GM12872 (cell line): ENCODE data around the gene MOG.

Experiments
- TF ChIP-seq, protein P1 (sequence below): IDR thresholded peaks from 3 replicates; pipeline ENCODE4 v1.5.1; 2011; ENCODE audit warnings: low read depth, mild to moderate bottlenecking, low read length, moderate library complexity; ENCODE audit not compliant: insufficient read depth

The MOG gene

DNA sequence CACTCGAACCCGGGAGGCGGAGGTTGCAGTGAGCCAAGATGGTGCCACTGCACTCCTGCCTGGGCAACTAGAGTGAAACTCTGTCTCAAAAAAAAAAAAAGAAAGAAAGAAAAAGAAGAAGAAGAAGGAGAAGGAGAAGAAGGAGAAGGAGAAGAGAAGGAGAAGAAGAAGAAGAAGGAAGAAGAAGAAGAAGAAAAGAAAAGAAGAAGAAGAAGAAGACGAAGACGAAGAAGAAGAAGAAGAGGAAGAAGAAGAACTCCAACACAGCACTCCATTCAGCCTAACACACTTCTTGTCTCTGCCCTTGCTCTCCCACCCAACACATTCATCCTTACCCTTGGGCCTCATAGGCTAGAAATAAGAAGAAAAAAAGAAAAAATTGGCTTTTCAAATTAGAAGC lies 17.1 kb downstream of the MOG start:
- TF ChIP-seq, protein P1, sequence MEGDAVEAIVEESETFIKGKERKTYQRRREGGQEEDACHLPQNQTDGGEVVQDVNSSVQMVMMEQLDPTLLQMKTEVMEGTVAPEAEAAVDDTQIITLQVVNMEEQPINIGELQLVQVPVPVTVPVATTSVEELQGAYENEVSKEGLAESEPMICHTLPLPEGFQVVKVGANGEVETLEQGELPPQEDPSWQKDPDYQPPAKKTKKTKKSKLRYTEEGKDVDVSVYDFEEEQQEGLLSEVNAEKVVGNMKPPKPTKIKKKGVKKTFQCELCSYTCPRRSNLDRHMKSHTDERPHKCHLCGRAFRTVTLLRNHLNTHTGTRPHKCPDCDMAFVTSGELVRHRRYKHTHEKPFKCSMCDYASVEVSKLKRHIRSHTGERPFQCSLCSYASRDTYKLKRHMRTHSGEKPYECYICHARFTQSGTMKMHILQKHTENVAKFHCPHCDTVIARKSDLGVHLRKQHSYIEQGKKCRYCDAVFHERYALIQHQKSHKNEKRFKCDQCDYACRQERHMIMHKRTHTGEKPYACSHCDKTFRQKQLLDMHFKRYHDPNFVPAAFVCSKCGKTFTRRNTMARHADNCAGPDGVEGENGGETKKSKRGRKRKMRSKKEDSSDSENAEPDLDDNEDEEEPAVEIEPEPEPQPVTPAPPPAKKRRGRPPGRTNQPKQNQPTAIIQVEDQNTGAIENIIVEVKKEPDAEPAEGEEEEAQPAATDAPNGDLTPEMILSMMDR = no peak

DNA sequence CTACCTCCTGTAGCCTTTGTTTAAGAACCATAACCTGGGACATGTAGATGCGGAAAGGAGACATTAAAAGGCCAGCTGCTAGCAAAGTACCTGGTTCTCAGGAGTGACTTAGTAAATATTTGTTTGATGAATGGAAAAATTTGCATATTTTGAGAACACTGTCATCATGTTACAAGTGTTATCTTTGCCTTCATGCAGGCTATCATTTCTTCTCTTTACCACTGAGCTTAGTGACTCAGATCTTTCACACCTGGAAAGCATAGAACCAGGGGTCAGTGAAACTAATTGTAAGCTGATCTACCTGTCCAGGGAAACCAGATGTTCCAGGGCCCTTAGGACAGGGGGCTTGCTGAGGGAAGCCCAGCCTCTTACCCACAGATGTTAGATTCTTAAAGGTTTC lies 18.7 kb downstream of the MOG start:
- TF ChIP-seq, protein P1 = no peak

DNA sequence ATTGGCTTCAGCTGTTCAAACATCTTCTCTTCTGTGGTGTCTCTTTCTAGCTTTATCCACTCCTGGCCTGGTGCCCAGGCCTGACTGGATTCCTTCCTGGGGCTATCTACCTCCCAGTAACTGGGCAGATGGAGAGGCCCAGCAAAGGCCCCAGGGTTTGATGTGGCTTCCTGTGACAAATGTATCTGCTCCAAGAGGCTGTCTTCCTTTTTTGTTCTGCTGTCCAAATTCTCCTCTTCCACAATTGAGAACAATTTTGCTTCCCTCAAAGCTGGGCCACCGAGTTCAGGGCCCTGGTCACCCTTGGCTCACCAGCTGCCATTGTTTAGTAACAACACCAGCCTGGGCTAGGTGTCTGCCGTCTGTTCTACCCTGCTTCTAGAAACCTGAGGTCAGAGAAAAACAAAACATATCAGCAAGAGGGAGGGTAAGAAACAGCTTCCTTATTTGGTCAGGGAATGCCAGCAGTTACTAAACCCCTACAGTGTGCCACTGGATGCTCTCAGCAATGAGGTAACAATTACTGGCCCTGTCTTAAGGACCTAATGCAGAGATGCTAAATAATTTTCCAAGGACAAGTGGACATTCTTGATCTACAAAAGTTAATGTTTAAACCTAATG lies 20.2 kb downstream of the MOG start:
- TF ChIP-seq, protein P1 = no peak

DNA sequence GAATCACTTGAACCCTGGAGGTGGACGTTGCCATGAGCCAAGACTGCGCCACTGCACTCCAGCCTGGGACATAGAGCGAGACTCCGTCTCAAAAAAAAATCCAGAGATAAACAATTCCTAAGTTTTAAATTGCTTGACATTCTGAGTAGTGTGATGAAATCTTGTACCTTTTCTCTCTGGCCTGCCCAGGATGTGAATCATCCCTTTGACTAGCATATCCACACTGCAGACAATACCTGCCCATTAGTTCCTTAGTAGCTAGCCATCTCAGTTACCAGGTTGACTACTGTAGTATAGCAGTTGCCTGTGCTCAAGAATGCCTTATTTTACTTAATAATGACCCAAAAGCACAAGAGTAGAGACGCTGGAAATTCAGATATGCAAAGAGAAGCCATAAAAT lies 21.2 kb downstream of the MOG start:
- TF ChIP-seq, protein P1 = no peak

DNA sequence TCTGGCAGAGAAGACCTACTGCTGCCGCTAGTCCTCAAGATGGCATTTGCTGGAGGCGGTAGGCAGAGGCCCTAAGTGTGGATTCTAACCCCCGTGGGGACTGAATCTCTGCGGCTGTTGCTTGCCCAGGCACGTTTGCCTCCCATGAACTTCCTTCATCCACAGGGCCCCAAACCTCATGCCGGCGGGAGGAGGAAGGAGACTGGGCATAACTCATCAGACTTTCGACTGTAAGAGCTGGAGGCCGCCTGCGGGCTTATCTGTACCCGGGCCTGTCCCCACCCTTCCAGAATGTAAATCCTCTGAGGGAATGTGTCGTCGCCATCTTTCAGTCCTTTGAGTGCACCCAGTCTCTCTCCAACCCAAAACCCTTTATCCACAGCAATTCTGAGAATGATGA lies 23.1 kb downstream of the MOG start:
- TF ChIP-seq, protein P1 = no peak

DNA sequence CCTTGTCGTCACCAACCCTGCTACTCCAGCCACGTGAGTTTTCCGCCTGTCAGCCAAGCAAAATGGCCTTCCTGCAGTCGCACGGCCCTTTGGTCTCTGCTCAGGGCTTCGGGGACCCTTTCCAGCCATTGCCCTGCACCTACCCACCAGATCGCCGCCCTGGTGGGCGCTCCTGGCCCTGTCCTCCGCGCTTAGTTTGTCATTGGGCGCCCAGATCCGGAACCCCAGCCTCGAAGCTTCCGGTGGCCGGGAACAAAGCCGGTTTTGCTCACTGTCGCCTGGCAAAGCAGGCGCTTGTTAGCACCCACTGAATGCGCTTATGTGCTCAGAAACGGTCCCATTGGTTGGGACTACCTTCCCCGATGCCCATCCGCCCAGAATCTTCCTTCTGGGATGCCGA lies 23.5 kb downstream of the MOG start:
- TF ChIP-seq, protein P1 = no peak

DNA sequence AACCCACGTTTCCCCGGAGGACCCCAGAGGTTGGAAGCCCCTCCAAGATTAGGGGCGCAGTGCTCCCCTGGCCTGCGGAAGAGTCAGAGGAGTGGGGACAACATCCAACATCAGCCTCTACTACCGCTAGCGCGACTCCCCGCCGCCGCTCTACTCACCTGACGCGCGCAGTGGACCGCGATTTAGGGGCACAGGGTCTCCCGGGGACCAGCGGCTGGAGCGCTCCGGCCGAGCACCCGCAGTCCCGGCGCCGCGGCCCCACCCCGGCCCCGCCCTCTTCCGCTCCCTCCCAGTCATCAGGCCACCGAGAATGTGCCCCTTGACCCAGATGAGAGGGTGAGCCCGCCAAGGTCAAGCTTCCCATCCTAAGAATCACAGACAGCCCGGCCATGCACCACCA lies 24.0 kb downstream of the MOG start, which contains the start of gene ZFP57:
Gene ZFP57, minus strand, starts transcription at position 249 of the 400 bp plus-strand sequence. CDS start 4,149 bp downstream, outside the sequence.
- TF ChIP-seq, protein P1 = no peak

DNA sequence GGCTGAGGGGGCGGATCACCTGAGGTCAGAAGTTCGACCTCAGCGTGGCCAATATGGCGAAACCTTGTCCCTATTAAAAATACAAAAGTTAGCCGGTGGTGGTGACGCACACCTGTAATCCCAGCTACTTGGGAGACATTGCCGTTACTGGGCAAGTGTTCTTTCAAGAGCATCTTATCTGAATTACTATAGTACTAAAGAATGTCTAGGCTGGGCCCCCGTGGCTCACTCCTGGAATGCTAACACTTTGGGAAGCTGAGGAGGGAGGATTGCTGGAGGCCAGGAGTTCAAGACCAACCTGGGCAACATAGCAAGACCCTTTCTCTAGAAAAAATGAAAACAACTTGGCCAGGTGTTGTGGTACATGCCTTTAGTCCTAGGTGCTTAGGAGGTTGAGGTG lies 24.9 kb downstream of the MOG start:
- TF ChIP-seq, protein P1 = no peak
